ENCODE measurements around the gene SIAE.

SIAE gene, protein sequence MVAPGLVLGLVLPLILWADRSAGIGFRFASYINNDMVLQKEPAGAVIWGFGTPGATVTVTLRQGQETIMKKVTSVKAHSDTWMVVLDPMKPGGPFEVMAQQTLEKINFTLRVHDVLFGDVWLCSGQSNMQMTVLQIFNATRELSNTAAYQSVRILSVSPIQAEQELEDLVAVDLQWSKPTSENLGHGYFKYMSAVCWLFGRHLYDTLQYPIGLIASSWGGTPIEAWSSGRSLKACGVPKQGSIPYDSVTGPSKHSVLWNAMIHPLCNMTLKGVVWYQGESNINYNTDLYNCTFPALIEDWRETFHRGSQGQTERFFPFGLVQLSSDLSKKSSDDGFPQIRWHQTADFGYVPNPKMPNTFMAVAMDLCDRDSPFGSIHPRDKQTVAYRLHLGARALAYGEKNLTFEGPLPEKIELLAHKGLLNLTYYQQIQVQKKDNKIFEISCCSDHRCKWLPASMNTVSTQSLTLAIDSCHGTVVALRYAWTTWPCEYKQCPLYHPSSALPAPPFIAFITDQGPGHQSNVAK

DNA sequence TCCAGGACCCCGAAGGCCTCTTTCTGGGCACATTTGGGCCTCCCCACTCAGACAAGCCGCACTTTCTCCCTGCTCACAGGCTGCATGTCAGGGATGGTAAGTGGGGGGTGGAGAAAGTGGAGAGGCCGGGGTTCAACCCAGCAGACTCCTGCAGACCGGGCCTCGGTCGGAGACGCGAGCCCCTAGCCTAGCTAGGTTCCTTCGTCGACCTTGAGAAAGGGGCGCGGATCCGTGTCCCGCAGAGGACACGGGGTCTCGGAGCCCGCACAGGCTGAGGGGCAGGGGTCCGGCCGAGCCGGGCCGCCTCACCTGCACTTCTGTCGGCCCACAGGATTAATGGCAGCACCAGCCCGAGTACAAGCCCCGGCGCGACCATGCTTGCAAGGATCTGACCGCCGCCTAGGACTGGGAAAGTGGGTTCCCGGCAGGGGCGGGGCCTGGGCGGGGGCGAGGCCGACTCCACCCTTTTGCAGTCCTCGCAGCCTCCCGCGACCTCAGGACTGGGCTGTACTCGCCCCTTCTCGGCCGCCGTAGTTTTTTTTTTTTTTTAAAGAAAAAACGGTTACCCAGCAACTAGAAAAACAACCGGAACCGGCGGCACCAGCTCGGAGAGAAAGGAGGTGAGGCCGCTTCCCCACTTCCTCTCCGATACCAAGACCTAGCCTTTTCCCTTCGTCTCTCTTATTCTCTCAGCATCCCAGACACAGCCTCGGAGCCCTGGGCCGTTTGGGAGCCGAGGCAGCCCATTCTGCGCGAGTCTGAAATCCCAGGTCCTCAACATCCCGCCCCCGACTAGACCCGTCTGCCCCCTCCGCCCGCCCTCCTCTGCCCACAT, at the start of gene SIAE, which contains the start of gene SPA17:
Gene SIAE (minus strand): TSS at position 407 of the 835 bp plus-strand sequence. CDS start 31 bp downstream, at position 376.
Gene SPA17 (plus strand): TSS at position 572 of the 835 bp plus-strand sequence. CDS start 1,361 bp downstream, outside the sequence.
- TF ChIP-seq, protein P1, sequence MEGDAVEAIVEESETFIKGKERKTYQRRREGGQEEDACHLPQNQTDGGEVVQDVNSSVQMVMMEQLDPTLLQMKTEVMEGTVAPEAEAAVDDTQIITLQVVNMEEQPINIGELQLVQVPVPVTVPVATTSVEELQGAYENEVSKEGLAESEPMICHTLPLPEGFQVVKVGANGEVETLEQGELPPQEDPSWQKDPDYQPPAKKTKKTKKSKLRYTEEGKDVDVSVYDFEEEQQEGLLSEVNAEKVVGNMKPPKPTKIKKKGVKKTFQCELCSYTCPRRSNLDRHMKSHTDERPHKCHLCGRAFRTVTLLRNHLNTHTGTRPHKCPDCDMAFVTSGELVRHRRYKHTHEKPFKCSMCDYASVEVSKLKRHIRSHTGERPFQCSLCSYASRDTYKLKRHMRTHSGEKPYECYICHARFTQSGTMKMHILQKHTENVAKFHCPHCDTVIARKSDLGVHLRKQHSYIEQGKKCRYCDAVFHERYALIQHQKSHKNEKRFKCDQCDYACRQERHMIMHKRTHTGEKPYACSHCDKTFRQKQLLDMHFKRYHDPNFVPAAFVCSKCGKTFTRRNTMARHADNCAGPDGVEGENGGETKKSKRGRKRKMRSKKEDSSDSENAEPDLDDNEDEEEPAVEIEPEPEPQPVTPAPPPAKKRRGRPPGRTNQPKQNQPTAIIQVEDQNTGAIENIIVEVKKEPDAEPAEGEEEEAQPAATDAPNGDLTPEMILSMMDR (conservative IDR thresholded peaks at IDR 0.05; ENCODE audit: low read length) = no peak
- H3K4me3 ChIP-seq (ENCODE audit: low read length) = peak within 1 kb of the TSS; percentile 81
- DNase-seq (ENCODE audit: low read depth) = peak; percentile 97

DNA sequence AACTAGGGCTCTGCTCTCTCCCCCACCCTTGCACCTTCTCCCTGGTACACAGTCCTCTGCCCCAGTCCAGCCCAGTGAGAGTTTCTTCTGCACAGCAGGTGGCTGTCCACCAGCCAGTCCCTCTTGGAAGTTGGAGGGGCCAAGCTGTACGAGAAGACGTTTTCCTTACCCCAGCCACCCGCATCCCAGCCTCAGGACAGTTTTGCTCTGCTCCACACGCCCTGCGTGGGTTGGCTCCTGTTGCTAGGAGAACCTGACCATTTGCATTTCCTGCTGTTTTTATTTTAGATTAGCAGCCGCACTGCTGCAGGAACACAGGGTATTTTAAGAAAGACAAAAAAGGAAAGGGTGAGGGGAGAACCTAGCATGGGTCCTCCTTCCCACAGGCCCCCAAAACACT, 48.6 kb upstream of the SIAE start:
- DNase-seq (ENCODE audit: low read depth) = no peak
- H3K4me3 ChIP-seq (ENCODE audit: low read length) = no peak overlapping the region

DNA sequence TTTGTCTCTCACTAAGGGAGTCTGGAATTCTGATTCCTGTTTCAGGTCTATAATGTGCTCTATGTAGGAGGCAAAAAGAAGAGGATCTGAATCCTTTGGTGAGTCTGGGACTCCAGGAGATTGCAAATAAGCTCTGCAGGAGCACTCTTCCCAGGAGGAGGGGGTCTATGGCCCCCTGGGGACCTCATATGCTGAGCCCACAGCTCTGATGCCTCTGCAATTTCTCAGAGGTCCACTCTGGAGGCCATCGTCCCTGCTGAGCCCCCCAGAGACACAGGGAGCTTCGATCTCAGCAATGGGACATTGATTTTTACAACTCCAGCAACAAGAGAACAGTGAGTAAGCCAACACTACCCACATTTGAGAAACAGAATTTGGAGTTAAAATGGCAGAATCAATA, 46.0 kb upstream of the SIAE start:
- no peak for DNase-seq (ENCODE audit: low read depth)
- H3K4me3 ChIP-seq (ENCODE audit: low read length) = no peak overlapping the region
- TF ChIP-seq, protein P1 (conservative IDR thresholded peaks at IDR 0.05; ENCODE audit: low read length) = no peak

More for the DNA sequence above, 48.6 kb upstream of the SIAE start:
- TF ChIP-seq, protein P1 (conservative IDR thresholded peaks at IDR 0.05; ENCODE audit: low read length) = no peak

DNA sequence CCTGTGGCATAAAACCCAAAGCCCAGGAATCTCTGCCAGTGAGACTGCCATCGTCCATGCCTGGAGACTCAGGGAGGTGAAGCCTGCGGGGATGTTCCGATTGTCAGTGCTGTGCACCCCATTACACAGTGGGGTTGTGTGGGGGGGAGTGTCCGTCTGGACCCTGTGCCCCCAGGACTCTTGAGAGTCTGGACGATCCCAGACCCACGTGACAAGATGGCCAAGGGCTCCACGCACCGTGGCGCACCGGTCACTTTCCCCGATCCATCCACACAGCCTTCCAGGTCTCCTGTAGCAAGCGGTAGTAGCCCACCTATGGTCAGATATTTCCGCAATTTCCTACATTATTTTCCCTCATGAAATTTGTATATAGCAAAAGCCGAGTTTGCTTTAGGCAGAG, 45.3 kb upstream of the SIAE start:
- DNase-seq (ENCODE audit: low read depth) = no peak
- no peak overlapping the region for H3K4me3 ChIP-seq (ENCODE audit: low read length)
- TF ChIP-seq, protein P1 (conservative IDR thresholded peaks at IDR 0.05; ENCODE audit: low read length) = no peak

DNA sequence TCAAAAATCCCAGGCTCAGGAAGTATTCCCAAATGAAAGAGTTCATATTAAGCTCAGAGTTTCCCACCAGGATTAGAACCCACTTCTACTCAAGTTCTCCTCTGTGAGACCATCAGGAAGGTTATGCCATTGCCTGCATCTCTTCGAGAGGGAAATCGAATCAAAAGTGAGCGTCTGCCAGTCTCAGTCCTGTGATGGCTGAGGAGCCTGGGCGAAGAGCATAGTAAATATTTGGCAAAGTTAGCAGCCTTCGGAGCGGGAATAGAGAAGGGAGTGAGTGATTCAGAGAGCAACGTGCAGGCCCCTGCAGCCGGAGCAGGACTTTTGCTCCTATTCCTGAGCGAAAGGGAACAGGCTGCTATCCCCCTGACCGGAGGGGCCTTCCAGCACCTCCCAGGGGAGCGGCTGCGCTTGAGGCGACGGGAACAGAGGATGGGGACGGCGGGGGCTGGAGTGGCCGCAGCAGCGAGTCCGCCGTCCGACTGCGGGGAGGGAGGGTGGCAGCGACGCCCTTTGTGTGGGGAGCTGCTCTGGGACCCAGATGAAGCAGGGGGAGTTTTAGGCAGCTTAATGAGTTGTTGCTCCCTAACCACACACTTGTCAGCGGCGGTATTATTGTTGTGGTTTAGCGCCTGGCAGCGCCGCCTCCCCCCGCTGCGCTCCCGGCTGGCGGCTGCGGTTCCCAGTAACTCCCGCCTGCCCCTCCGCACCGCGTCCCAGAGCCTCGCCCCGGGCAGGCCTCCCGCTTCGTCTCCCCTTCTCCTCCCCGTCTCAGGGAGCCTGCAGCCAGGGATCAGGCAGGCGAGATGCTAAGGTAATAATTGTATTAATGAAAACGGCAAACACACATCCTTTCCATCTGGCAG, 44.5 kb upstream of the SIAE start:
- peak overlapping the region; percentile 47 for H3K4me3 ChIP-seq (ENCODE audit: low read length)
- TF ChIP-seq, protein P1 (conservative IDR thresholded peaks at IDR 0.05; ENCODE audit: low read length) = no peak
- DNase-seq (ENCODE audit: low read depth) = no peak

DNA sequence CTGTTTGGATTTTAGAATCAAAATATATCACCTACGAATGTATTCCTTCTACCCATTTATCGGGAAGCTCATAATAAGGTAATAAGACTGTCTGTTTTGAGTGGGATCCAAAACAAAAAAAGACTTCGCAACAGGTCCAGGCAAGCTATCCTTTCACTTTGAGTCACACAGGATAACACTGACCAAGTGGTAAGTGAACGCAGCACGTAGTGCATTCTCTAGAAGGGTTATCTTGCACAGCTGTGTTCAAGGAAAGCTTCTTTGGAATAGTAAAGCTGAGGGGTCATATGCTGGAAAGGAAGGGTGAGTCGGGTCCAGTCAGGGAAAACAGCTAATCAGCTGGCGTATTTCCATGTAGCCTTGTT, 43.9 kb upstream of the SIAE start:
- TF ChIP-seq, protein P1 (conservative IDR thresholded peaks at IDR 0.05; ENCODE audit: low read length) = no peak
- no peak for DNase-seq (ENCODE audit: low read depth)
- no peak overlapping the region for H3K4me3 ChIP-seq (ENCODE audit: low read length)

Data from AG10803 (cell line).